KMS-11 (cell line): ENCODE results near the gene GGACT.

Source experiments
- H2AFZ ChIP-seq: fragments of 200-600 bp; sonication (generic); 2 replicates; pipeline ENCODE4 v1.6.1; 2016; ENCODE audit warnings: antibody characterized with exemption, mixed run types, low read depth
- H3K27ac ChIP-seq: fragments of 200-600 bp; sonication (generic); 2 replicates; pipeline ENCODE4 v1.6.1; 2016; ENCODE audit warnings: mild to moderate bottlenecking, mixed run types
- H3K27me3 ChIP-seq: fragments of 200-600 bp; sonication (generic); 2 replicates; pipeline ENCODE4 v1.6.1; 2017; ENCODE audit warnings: mild to moderate bottlenecking, low read depth, mixed run types, moderate library complexity; ENCODE audit not compliant: insufficient read depth
- H3K36me3 ChIP-seq: fragments of 200-600 bp; sonication (generic); 2 replicates; pipeline ENCODE4 v1.6.1; 2017; ENCODE audit warnings: mild to moderate bottlenecking, mixed run types; ENCODE audit not compliant: insufficient read depth
- H3K4me1 ChIP-seq: fragments of 200-600 bp; sonication (generic); 2 replicates; pipeline ENCODE4 v1.6.1; 2016; ENCODE audit warnings: mild to moderate bottlenecking, low read depth, mixed run types; ENCODE audit not compliant: poor library complexity, severe bottlenecking
- H3K4me2 ChIP-seq: fragments of 200-600 bp; sonication (generic); 2 replicates; pipeline ENCODE4 v1.7.0; 2016; ENCODE audit warnings: mild to moderate bottlenecking, mixed run types
- H3K4me3 ChIP-seq: fragments of 200-600 bp; sonication (generic); IDR thresholded peaks from 2 replicates; pipeline ENCODE4 v1.6.1; 2017; ENCODE audit warnings: low read depth, low read length, mixed read lengths; ENCODE audit not compliant: insufficient read depth
- H3K79me2 ChIP-seq: fragments of 200-600 bp; sonication (generic); 2 replicates; pipeline ENCODE4 v1.6.1; 2016; ENCODE audit warnings: low read depth, mixed run types; ENCODE audit not compliant: insufficient read depth
- H3K9ac ChIP-seq: fragments of 200-600 bp; sonication (generic); 2 replicates; pipeline ENCODE4 v1.6.1; 2016; ENCODE audit warnings: mild to moderate bottlenecking, mixed run types
- H4K20me1 ChIP-seq: fragments of 200-600 bp; sonication (generic); 2 replicates; pipeline ENCODE4 v1.6.1; 2016; ENCODE audit warnings: mild to moderate bottlenecking, mixed run types; ENCODE audit not compliant: insufficient read depth
- CTCF ChIP-seq: fragments of 200-600 bp; sonication (generic); conservative IDR thresholded peaks from 2 replicates; pipeline ENCODE4 v1.6.1; 2017; ENCODE audit warnings: low read depth, mild to moderate bottlenecking, antibody characterized with exemption, low read length, moderate library complexity, mixed read lengths

Gene GGACT

GRCh38 chr13:100508996-100509395, 79.6 kb downstream of the GGACT start:
- H3K4me3 ChIP-seq = no peak overlapping the region
- H3K27me3 ChIP-seq = no peaks in the 10 kb centered on the region
- no peak overlapping the region for H3K27ac ChIP-seq
- TF ChIP-seq CTCF = no peak
- no peak overlapping the region for H2AFZ ChIP-seq
- H4K20me1 ChIP-seq = no peaks in the 10 kb centered on the region
- H3K9ac ChIP-seq = no peak overlapping the region
- no peak overlapping the region for H3K4me2 ChIP-seq
- no peaks in the 10 kb centered on the region for H3K79me2 ChIP-seq
- H3K4me1 ChIP-seq = peaks cover 14% of the 10 kb centered on the region
- no peaks in the 10 kb centered on the region for H3K36me3 ChIP-seq

DNA sequence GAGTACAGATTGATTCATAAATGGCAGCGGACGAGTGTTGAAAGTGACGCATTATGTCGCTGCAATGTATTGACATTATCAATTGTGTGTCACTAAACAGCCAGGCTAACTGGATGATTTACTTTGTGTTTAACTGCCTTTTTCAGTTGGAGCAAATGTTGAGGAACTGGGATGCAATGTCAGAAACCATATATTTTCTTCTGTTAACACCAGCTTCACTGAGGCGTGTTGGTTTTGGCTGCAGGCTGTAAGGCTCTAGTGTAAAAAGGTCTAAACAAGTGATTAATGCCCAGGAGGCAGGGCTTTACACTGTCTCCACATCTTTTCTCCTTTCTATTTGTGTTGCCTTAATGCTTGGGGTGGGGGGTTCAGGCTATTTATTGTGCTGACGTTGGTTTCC, 80.1 kb downstream of the GGACT start:
- Histone ChIP-seq H3K27ac (no peak overlapping the region), H3K36me3 (no peaks in the 10 kb centered on the region), H3K27me3 (no peaks in the 10 kb centered on the region), H3K4me3 (no peak overlapping the region), H3K9ac (no peak overlapping the region), H3K4me2 (no peak overlapping the region), H3K4me1 (peaks cover 13% of the 10 kb centered on the region), H4K20me1 (no peaks in the 10 kb centered on the region), H3K79me2 (no peaks in the 10 kb centered on the region), H2AFZ (no peak overlapping the region)
- TF ChIP-seq CTCF = no peak

DNA sequence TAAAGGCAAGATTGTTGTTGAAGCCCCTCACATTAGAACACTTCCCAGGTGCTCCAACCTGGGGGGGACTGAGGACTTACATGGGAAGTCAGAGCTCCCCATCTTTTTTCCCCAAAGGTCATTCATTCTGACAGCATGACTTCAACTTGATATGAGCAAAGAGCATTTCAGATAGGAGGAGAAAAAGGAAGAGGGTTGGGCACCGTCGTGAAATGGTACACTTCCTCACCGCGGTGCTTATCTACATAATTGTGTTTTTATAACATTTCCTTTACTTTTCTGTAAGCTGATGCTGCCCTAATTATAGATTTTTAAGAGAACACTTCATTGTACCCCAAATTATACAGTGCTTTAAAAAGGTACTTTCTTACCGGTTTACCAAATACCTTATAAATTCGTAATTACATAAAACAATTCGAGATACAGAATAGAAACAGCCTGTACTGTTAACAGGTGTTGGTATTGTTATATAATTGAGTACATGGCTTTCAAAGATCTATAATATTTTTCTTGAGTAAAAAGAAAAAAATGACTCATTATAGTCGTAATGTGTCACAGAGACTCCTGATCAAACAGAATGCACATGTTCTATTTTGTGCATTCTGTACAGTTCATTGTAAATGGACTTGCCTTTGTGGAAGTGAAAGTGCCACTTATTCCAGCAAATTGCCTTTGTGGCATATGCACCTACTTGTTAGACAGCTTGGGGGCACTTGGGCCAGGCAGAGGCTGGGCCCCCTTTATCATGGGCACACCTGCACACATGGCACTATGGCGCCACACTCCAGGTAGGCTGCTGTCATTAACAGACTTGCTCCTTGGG, 81.8 kb downstream of the GGACT start:
- Histone ChIP-seq H3K27me3 (no peaks in the 10 kb centered on the region), H3K9ac (no peak overlapping the region), H3K4me2 (peak overlapping the region; percentile 68), H3K4me1 (peaks cover 13% of the 10 kb centered on the region), H3K4me3 (no peak overlapping the region), H3K79me2 (no peaks in the 10 kb centered on the region), H3K36me3 (no peaks in the 10 kb centered on the region), H4K20me1 (no peaks in the 10 kb centered on the region), H3K27ac (peak overlapping the region; percentile 35; the same call in 1 of the 2 replicates), H2AFZ (no peak overlapping the region)
- TF ChIP-seq CTCF = no peak

DNA sequence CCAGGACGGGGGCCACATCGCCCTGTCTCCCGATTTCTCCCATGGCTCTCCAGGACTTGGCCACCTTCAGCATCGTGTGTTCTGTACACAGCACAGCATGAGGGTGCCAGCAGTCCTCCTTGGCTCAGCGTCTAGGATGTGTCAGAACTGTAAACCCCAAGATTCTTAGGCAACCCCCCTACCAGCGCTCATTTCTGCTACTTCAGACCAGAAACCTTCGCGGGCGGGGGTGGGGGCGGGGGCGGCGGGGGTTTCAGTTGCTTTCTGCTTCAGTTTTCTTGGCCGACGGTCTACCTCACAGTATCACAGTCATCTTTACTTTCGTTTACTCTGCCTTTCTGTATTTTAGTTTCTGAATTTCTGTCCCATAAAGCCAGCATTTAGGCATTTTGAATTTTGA, 82.4 kb downstream of the GGACT start:
- Histone ChIP-seq H3K4me1 (peaks cover 13% of the 10 kb centered on the region), H3K27me3 (no peaks in the 10 kb centered on the region), H3K79me2 (no peaks in the 10 kb centered on the region), H3K36me3 (no peaks in the 10 kb centered on the region), H3K4me2 (peak overlapping the region; percentile 68), H3K27ac (peak overlapping the region; percentile 35; the same call in 1 of the 2 replicates), H3K4me3 (no peak overlapping the region), H2AFZ (peak overlapping the region; percentile 34; the same call in 1 of the 2 replicates), H4K20me1 (no peaks in the 10 kb centered on the region), H3K9ac (no peak overlapping the region)
- no peak for TF ChIP-seq CTCF
